Fibroblast of skin of back (primary cell): ENCODE data around the gene ARHGAP6.
"Not testable (repeated sequence)": the region's sequence is repeated elsewhere in the genome, so short reads cannot be mapped to it uniquely, and the experiment has no call there.

Experiments
- DNase-seq: peaks from one replicate; pipeline ENCODE4 v3.0.0-alpha.2; 2013

ARHGAP6 gene

GRCh38 chrX:11393949-11394654, 271.6 kb downstream of the ARHGAP6 start:
- no peak for DNase-seq

GRCh38 chrX:11386812-11387211, 278.9 kb downstream of the ARHGAP6 start:
- no peak for DNase-seq

GRCh38 chrX:11386001-11386523, 279.7 kb downstream of the ARHGAP6 start:
- peak; percentile 63 for DNase-seq

- DNase-seq, result no peak
Measured at GRCh38 chrX:11382930-11383329, 282.8 kb downstream of the ARHGAP6 start.

- peak; percentile 68 for DNase-seq
Measured at GRCh38 chrX:11381464-11381863, 284.3 kb downstream of the ARHGAP6 start.

GRCh38 chrX:11380187-11380844, 285.4 kb downstream of the ARHGAP6 start:
- DNase-seq, result peak; percentile 22

GRCh38 chrX:11376163-11376562, 289.6 kb downstream of the ARHGAP6 start:
- DNase-seq, result no peak

- DNase-seq, result no peak
Measured at GRCh38 chrX:11375614-11376119, 290.1 kb downstream of the ARHGAP6 start.

GRCh38 chrX:11374570-11374969, 291.1 kb downstream of the ARHGAP6 start:
- no peak for DNase-seq

- no peak for DNase-seq
Measured at GRCh38 chrX:11371106-11371505, 294.6 kb downstream of the ARHGAP6 start.

GRCh38 chrX:11367609-11368430, 297.9 kb downstream of the ARHGAP6 start:
- DNase-seq, result no peak

- DNase-seq, result no peak
Measured at GRCh38 chrX:11366998-11367595, 298.6 kb downstream of the ARHGAP6 start.

GRCh38 chrX:11365426-11365825, 300.3 kb downstream of the ARHGAP6 start:
- DNase-seq, result no peak

GRCh38 chrX:11364835-11365234, 300.9 kb downstream of the ARHGAP6 start:
- DNase-seq, result peak; percentile 3

GRCh38 chrX:11363825-11364224, 301.9 kb downstream of the ARHGAP6 start:
- DNase-seq, result not testable (repeated sequence)

GRCh38 chrX:11363069-11363594, 302.6 kb downstream of the ARHGAP6 start:
- DNase-seq, result no peak

- DNase-seq, result not testable (repeated sequence)
Measured at GRCh38 chrX:11361666-11362065, 304.1 kb downstream of the ARHGAP6 start.

- DNase-seq, result not testable (repeated sequence)
Measured at GRCh38 chrX:11355944-11356343, 309.8 kb downstream of the ARHGAP6 start.

- DNase-seq, result no peak
Measured at GRCh38 chrX:11355259-11355909, 310.3 kb downstream of the ARHGAP6 start.

- DNase-seq, result peak; percentile 17
Measured at GRCh38 chrX:11352296-11352741, 313.4 kb downstream of the ARHGAP6 start.
